Sigmoid colon (tissue), 7 donors: ENCODE data around the gene GPC5. TPM values are rescaled to one million over a fixed set of nuclear protein-coding genes. Genes with fewer than 3 reads are reported as not detected.

ENCODE experiments used
- DNase-seq: peaks from one replicate; pipeline ENCODE4 v3.0.0-alpha.2; 2019
- H3K27ac ChIP-seq, 4 donors: fragments of 200-600 bp; sonication (generic); one replicate each; pipeline ENCODE4 v1.5.1; 2016 to 2019; ENCODE audit warnings: mild to moderate bottlenecking in 1 of 4
- H3K27me3 ChIP-seq, 3 donors: fragments of 200-600 bp; sonication (generic); one replicate each; pipeline ENCODE4 v1.5.1; 2019; ENCODE audit warnings: mild to moderate bottlenecking in 1 of 3
- H3K36me3 ChIP-seq, 4 donors: fragments of 200-600 bp; sonication (generic); one replicate each; pipeline ENCODE4 v1.5.1; 2016 to 2019
- H3K4me1 ChIP-seq, 4 donors: fragments of 200-600 bp; sonication (generic); one replicate each; pipeline ENCODE4 v1.5.1; 2017 to 2019
- H3K4me3 ChIP-seq, 4 donors: fragments of 200-600 bp; sonication (generic); one replicate each; pipeline ENCODE4 v1.5.1; 2017 to 2019; ENCODE audit warnings: mild to moderate bottlenecking in 2 of 4, moderate library complexity in 1 of 4
- H3K9me3 ChIP-seq, 4 donors: fragments of 200-600 bp in 3 of 4; sonication (generic) in 3 of 4; one replicate each; pipeline versions ENCODE4 v1.5.1 to v1.6.1; 2013 to 2019
- CTCF ChIP-seq, 4 experiments: fragments of 450-650 bp in 3 of 4; fragments of 200-600 bp in 1 of 4; IDR thresholded peaks; one replicate each; pipeline ENCODE4 v1.5.1; 2016 to 2019; ENCODE audit warnings: antibody characterized with exemption in 4 of 4, mild to moderate bottlenecking in 3 of 4, moderate library complexity in 2 of 4
- EP300 ChIP-seq, 4 donors: sonication (generic); formaldehyde crosslinking; IDR thresholded peaks; one replicate each; pipeline ENCODE4 v1.6.1; 2017; ENCODE audit warnings: antibody characterized with exemption in 4 of 4
- POLR2A ChIP-seq, 2 donors: fragments of 450-650 bp; IDR thresholded peaks; one replicate each; pipeline ENCODE4 v1.6.1; 2016; ENCODE audit warnings: antibody characterized with exemption in 2 of 2, mild to moderate bottlenecking in 2 of 2, moderate library complexity in 2 of 2
- POLR2AphosphoS5 ChIP-seq, 4 donors: sonication (generic); formaldehyde crosslinking; IDR thresholded peaks; one replicate each; pipeline ENCODE4 v1.6.1; 2017; ENCODE audit warnings: antibody characterized with exemption in 4 of 4
- WGBS, 2 donors: extraction: QIAGEN DNeasy Blood & Tissue Kit; methylation state at CpG; one replicate each; pipeline ENCODE4 v1.1.7; 2013; 5-methylcytosine and 5-hydroxymethylcytosine counted together
- intact Hi-C: fragments of 100-400 bp; cut with DNase I; formaldehyde crosslinking; loops from one replicate; pipeline ENCODE4 v1.15.1; 2023
- polyA plus RNA-seq, 3 donors: library from polyadenylated mRNA; stranded (reverse); fragments of 200-250 nt; gene quantifications; one replicate each; pipeline ENCODE4 v1.2.3, GENCODE V29; 2013
- total RNA-seq, 4 donors: library from RNA; depleted of rRNA; stranded (reverse); fragments of >200 nt; gene quantifications; one replicate each; pipeline ENCODE4 v1.1.0, GENCODE V29; 2016
- donor health status: healthy with polysubstance abuse.
- donor health status: Bipolar disorder and iron deficiency.
- donor health status: healthy.

Gene GPC5
- total and polyA plus RNA-seq, 7 donors: 0.39 to 3.9 (median 2.9) TPM; not detected in 2

- no peaks in the 10 kb centered on the region for H3K4me1 ChIP-seq
- H3K27me3 ChIP-seq: no peaks in the 10 kb centered on the region
- no peak overlapping the region for H3K4me3 ChIP-seq
- intact Hi-C loops: no loop called here
- DNase-seq: no peak
- H3K9me3 ChIP-seq: peaks cover 0 to 2% (median 0%) of the 10 kb centered on the region in 4 donors
- H3K27ac ChIP-seq: no peak overlapping the region
- 62 to 90% methylated on average over 2 of the region's 2 CpGs for WGBS, 2 donors
- H3K36me3 ChIP-seq: no peaks in the 10 kb centered on the region
- no peak for TF ChIP-seq POLR2A (IDR thresholded peaks at IDR 0.05)
These were observed 134.9 kb downstream of the GPC5 start for GRCh38 chr13:91533354-91533753.

GRCh38 chr13:91534996-91535395 is 136.6 kb downstream of the GPC5 start:
- WGBS, 2 donors: 93 to 96% methylated on average over 2 of the region's 2 CpGs
- peaks cover 0 to 2% (median 0%) of the 10 kb centered on the region in 4 donors for H3K9me3 ChIP-seq

GRCh38 chr13:91537376-91537775 is 139.0 kb downstream of the GPC5 start:
- WGBS, 2 donors: 90 to 92% methylated on average over 2 of the region's 2 CpGs
- Histone ChIP-seq H3K4me1 (peaks cover 0 to 11% (median 9%) of the 10 kb centered on the region in 4 donors), H3K27me3 (no peaks in the 10 kb centered on the region), H3K27ac (no peak overlapping the region), H3K9me3 (no peaks in the 10 kb centered on the region), H3K4me3 (no peak overlapping the region), H3K36me3 (no peaks in the 10 kb centered on the region)
- intact Hi-C loops: no loop called here
- no peak for DNase-seq
- TF ChIP-seq POLR2AphosphoS5 (IDR thresholded peaks at IDR 0.05): no peak
- no peak for TF ChIP-seq CTCF (IDR thresholded peaks at IDR 0.05)
- no peak for TF ChIP-seq EP300 (IDR thresholded peaks at IDR 0.05)
- TF ChIP-seq POLR2A (IDR thresholded peaks at IDR 0.05): no peak

More at GRCh38 chr13:91534996-91535395, 136.6 kb downstream of the GPC5 start:
- no peak for DNase-seq
- Histone ChIP-seq H3K27ac (no peak overlapping the region), H3K4me3 (no peak overlapping the region), H3K4me1 (peaks cover 0 to 4% (median 1%) of the 10 kb centered on the region in 4 donors), H3K27me3 (no peaks in the 10 kb centered on the region), H3K36me3 (no peaks in the 10 kb centered on the region)
- TF ChIP-seq CTCF (IDR thresholded peaks at IDR 0.05): no peak
- no peak for TF ChIP-seq POLR2AphosphoS5 (IDR thresholded peaks at IDR 0.05)
- TF ChIP-seq POLR2A (IDR thresholded peaks at IDR 0.05): no peak
- TF ChIP-seq EP300 (IDR thresholded peaks at IDR 0.05): no peak
- intact Hi-C loops: no loop called here

GRCh38 chr13:91539286-91540157 is 141.1 kb downstream of the GPC5 start:
- 35 to 72% methylated on average over 3 of the region's 3 CpGs for WGBS, 2 donors
- DNase-seq: no peak
- peaks cover 0 to 11% (median 9%) of the 10 kb centered on the region in 4 donors for H3K4me1 ChIP-seq
- no peak overlapping the region for H3K4me3 ChIP-seq
- TF ChIP-seq POLR2AphosphoS5 (IDR thresholded peaks at IDR 0.05) (no peak), CTCF (IDR thresholded peaks at IDR 0.05) (no peak), POLR2A (IDR thresholded peaks at IDR 0.05) (no peak), EP300 (IDR thresholded peaks at IDR 0.05) (no peak)
- H3K36me3 ChIP-seq: no peaks in the 10 kb centered on the region
- H3K27me3 ChIP-seq: no peaks in the 10 kb centered on the region
- intact Hi-C loops: no loop called here
- no peaks in the 10 kb centered on the region for H3K9me3 ChIP-seq
- H3K27ac ChIP-seq: no peak overlapping the region

GRCh38 chr13:91540158-91540736 is 141.8 kb downstream of the GPC5 start:
- H3K4me3 ChIP-seq: no peak overlapping the region
- DNase-seq: no peak
- H3K36me3 ChIP-seq: no peaks in the 10 kb centered on the region
- no peak overlapping the region for H3K27ac ChIP-seq
- 14 to 61% methylated on average over 1 of the region's 1 CpG for WGBS, 2 donors
- no peaks in the 10 kb centered on the region for H3K9me3 ChIP-seq
- no peaks in the 10 kb centered on the region for H3K27me3 ChIP-seq
- H3K4me1 ChIP-seq: peaks cover 0 to 11% (median 9%) of the 10 kb centered on the region in 4 donors
- intact Hi-C loops: no loop called here
- TF ChIP-seq POLR2A (IDR thresholded peaks at IDR 0.05) (no peak), EP300 (IDR thresholded peaks at IDR 0.05) (no peak)
